SK-N-MC (cell line): ENCODE measurements around the gene ULK4.

Experiments
- DNase-seq: peaks from one replicate; pipeline ENCODE4 v3.0.0-alpha.2; 2011; ENCODE audit warnings: low read depth, low spot score
- H3K27ac ChIP-seq: fragments of 200-600 bp; sonication (generic); 2 replicates; pipeline ENCODE4 v1.5.1; 2016; ENCODE audit warnings: mixed run types
- H3K36me3 ChIP-seq: fragments of 200-600 bp; sonication (generic); 2 replicates; pipeline ENCODE4 v1.6.1; 2017; ENCODE audit warnings: antibody characterized with exemption, low read length, mixed read lengths; ENCODE audit not compliant: insufficient read depth
- H3K4me3 ChIP-seq: fragments of 200-600 bp; sonication (generic); 2 replicates; pipeline ENCODE4 v1.5.1; 2016
- H3K9ac ChIP-seq: fragments of 200-600 bp; sonication (generic); 2 replicates; pipeline ENCODE4 v1.8.0; 2017; ENCODE audit warnings: mixed run types, mixed read lengths; ENCODE audit not compliant: insufficient read length
- H3K9me3 ChIP-seq: fragments of 200-600 bp; sonication (generic); 2 replicates; pipeline ENCODE4 v1.6.1; 2017; ENCODE audit warnings: low read depth, mild to moderate bottlenecking, antibody characterized with exemption, low read length, moderate library complexity, mixed read lengths
- EZH2 ChIP-seq: fragments of 200-600 bp; sonication (generic); IDR thresholded peaks from one replicate; pipeline ENCODE4 v1.6.1; 2017; ENCODE audit warnings: antibody characterized with exemption
- FOXP2 ChIP-seq: optimal IDR thresholded peaks from 2 replicates; pipeline ENCODE3; 2011; ENCODE audit warnings: mild to moderate bottlenecking, moderate library complexity; ENCODE audit not compliant: insufficient read depth; ENCODE audit errors: extremely low read length, control extremely low read depth
- POLR2AphosphoS5 ChIP-seq: IDR thresholded peaks from 2 replicates; pipeline ENCODE4 v1.6.1; 2012; ENCODE audit warnings: mild to moderate bottlenecking, low read depth, low read length, borderline replicate concordance

ULK4 gene

GRCh38 chr3:41936384-41936783 is 25.5 kb downstream of the ULK4 start:
- H3K9me3 ChIP-seq, result no peaks in the 10 kb centered on the region
- no peak overlapping the region for H3K27ac ChIP-seq
- H3K36me3 ChIP-seq, result no peaks in the 10 kb centered on the region
- H3K4me3 ChIP-seq, result no peak overlapping the region
- DNase-seq, result no peak
- H3K9ac ChIP-seq, result no peak overlapping the region
- TF ChIP-seq POLR2AphosphoS5, result no peak
- no peak for TF ChIP-seq FOXP2
- TF ChIP-seq EZH2, result no peak

- H3K9me3 ChIP-seq, result no peaks in the 10 kb centered on the region
- no peak overlapping the region for H3K9ac ChIP-seq
- H3K4me3 ChIP-seq, result no peak overlapping the region
- no peaks in the 10 kb centered on the region for H3K36me3 ChIP-seq
- DNase-seq, result no peak
- TF ChIP-seq POLR2AphosphoS5, result no peak
- TF ChIP-seq EZH2, result no peak
- TF ChIP-seq FOXP2, result no peak
- no peak overlapping the region for H3K27ac ChIP-seq
These were observed 28.7 kb downstream of the ULK4 start for GRCh38 chr3:41933154-41933676.

- H3K36me3 ChIP-seq, result no peaks in the 10 kb centered on the region
- TF ChIP-seq POLR2AphosphoS5 (no peak), EZH2 (no peak), FOXP2 (no peak)
- H3K4me3 ChIP-seq, result no peak overlapping the region
- no peak for DNase-seq
- H3K9me3 ChIP-seq, result no peaks in the 10 kb centered on the region
- no peak overlapping the region for H3K9ac ChIP-seq
- no peak overlapping the region for H3K27ac ChIP-seq
These were observed 29.4 kb downstream of the ULK4 start for GRCh38 chr3:41932464-41932863.

GRCh38 chr3:41920406-41920965 is 41.4 kb downstream of the ULK4 start:
- Histone ChIP-seq H3K4me3 (no peak overlapping the region), H3K36me3 (no peaks in the 10 kb centered on the region), H3K9me3 (no peaks in the 10 kb centered on the region), H3K9ac (no peak overlapping the region), H3K27ac (no peak overlapping the region)
- DNase-seq, result no peak
- no peak for TF ChIP-seq POLR2AphosphoS5
- no peak for TF ChIP-seq FOXP2
- no peak for TF ChIP-seq EZH2

- no peak for DNase-seq
- no peak for TF ChIP-seq POLR2AphosphoS5
- TF ChIP-seq EZH2, result no peak
- no peak for TF ChIP-seq FOXP2
These were observed 46.5 kb downstream of the ULK4 start for GRCh38 chr3:41915353-41915752.

GRCh38 chr3:41912280-41912679 is 49.6 kb downstream of the ULK4 start:
- Histone ChIP-seq H3K36me3 (no peaks in the 10 kb centered on the region), H3K9ac (no peak overlapping the region), H3K4me3 (no peak overlapping the region), H3K27ac (no peak overlapping the region), H3K9me3 (no peaks in the 10 kb centered on the region)
- TF ChIP-seq FOXP2 (no peak), EZH2 (no peak), POLR2AphosphoS5 (no peak)
- DNase-seq, result no peak

More at GRCh38 chr3:41915353-41915752, 46.5 kb downstream of the ULK4 start:
- Histone ChIP-seq H3K9me3 (no peaks in the 10 kb centered on the region), H3K27ac (no peak overlapping the region), H3K4me3 (no peak overlapping the region), H3K36me3 (no peaks in the 10 kb centered on the region), H3K9ac (no peak overlapping the region)

- no peak for DNase-seq
- H3K9ac ChIP-seq, result no peak overlapping the region
- no peaks in the 10 kb centered on the region for H3K36me3 ChIP-seq
- no peaks in the 10 kb centered on the region for H3K9me3 ChIP-seq
- no peak overlapping the region for H3K4me3 ChIP-seq
- H3K27ac ChIP-seq, result no peak overlapping the region
- TF ChIP-seq EZH2, result no peak
- no peak for TF ChIP-seq POLR2AphosphoS5
- no peak for TF ChIP-seq FOXP2
These were observed 54.4 kb downstream of the ULK4 start for GRCh38 chr3:41907330-41908073.

- no peaks in the 10 kb centered on the region for H3K36me3 ChIP-seq
- no peaks in the 10 kb centered on the region for H3K9me3 ChIP-seq
- no peak for TF ChIP-seq FOXP2
- TF ChIP-seq EZH2, result no peak
- TF ChIP-seq POLR2AphosphoS5, result no peak
- DNase-seq, result no peak
- no peak overlapping the region for H3K4me3 ChIP-seq
- H3K9ac ChIP-seq, result no peak overlapping the region
- no peak overlapping the region for H3K27ac ChIP-seq
These were observed 61.6 kb downstream of the ULK4 start for GRCh38 chr3:41900265-41900664.

- Histone ChIP-seq H3K9me3 (no peaks in the 10 kb centered on the region), H3K4me3 (no peak overlapping the region), H3K9ac (no peak overlapping the region), H3K27ac (no peak overlapping the region), H3K36me3 (no peaks in the 10 kb centered on the region)
- no peak for TF ChIP-seq EZH2
- no peak for TF ChIP-seq FOXP2
- no peak for TF ChIP-seq POLR2AphosphoS5
- no peak for DNase-seq
These were observed 63.3 kb downstream of the ULK4 start for GRCh38 chr3:41898631-41899030.
